GM18907 (cell line): ENCODE results near the gene ABR.
"Not testable (repeated sequence)": the region's sequence is repeated elsewhere in the genome, so short reads cannot be mapped to it uniquely, and the experiment has no call there.

Source experiments
- ATAC-seq: cut with Tn5 transposase; IDR thresholded peaks from one replicate; pipeline ENCODE4 v1.9.1; 2021; ENCODE audit warnings: mild to moderate bottlenecking, moderate library complexity; ENCODE audit not compliant: unreplicated experiment

ABR gene

DNA sequence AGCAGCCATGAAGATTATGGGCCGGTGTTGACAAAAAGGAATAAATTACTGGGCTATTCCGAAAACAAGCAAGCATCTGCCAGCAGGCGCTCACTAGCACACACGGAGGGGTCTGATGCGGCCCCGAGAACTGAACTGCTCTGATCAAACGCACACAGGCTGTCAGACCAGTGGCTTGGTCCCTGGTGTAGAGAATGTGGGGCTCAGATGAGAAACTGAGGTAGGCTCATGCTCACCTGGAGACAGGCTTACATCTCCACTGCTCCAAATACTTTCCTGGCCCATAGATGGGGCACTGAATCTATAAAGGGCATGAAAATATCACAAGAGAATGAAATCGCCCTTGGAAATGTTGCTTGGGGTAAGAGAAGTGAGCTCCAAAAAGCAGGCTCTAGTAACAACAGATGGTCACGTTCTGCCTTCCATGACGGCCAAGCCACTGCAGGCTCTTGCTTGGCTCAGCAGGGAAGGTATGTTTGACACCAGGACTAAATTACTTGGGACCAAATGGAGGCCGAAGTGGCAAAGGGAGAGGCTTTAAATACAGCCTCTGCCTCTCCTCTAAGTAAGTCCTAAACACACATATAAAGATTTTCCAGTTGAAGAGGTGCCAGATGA, 5.4 kb downstream of the ABR start:
- ATAC-seq = no peak

DNA sequence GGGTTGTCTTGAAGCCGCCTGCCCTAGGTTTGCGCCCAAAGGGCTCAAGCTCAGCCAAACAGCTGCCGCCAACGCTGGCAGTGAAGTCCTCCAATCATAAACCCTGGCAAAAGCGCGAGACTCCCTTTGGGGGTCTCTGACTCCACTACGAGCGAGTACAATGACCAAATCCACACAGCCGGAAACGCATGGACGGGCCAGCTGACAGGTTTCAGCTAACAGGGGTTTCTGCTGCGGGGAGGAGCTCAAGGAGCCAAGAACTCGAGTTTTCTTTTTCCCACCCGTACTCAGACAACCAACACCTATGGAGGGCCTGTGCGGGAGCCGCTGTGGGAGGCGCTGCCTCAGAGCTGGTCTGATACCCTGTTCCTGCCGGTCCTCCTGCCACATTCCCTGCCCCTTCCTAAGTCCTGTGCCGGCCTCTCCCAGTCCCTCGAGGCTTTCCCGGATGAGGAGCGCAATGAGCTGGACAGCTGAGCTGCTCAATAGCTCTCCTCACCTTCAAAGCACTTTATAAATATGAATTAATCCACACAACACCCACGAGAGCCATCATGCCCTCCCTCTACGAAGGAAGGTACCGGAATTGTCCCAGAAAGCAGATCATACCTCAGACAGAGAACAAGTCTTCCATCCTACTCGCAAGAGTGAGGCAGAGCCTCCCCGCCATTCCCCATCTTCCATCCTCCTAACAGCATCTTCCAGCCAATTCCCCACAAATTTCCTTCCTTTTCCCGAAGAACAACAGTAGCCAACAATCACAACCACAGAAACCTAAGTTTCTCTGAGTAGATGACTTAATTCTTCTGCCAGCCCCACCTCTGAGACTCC, 6.1 kb downstream of the ABR start:
- ATAC-seq = no peak

DNA sequence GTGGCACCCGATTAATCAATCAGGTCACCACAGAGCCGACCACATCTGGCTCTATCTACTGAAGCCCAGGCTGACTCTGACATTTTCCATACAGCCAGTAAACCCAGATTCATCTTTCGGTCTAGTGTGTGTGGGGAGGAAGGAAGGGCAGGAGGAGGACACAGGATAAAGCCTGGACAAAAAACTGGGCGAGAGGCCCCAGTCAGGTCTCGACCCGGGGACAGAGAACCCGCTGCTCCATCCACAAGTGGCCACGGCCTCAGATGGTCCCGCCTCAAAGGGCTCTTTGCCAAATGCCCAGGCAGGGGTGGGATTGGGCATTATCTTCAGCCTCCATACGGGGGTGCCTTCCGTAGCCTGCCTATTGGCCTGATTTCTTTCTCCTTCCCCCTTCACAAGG, 7.8 kb downstream of the ABR start:
- ATAC-seq = no peak

DNA sequence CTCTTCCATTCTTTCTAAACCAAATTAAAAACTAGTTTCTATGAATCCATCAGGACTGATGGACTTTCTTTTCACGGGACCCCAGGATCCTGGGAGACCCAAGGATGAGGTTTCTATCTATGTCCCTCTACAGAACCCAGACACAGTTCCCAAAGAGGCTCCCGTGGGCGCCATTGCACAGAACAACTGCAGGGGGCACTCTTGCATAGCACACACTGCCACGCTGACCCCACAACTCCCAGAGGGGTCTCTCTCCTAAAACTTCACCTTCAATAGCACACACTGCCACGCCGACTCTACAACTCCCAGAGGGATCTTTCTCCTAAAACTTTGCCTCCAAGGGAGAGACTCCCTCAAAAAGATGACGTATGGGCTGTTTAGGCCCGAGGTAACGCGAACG, 9.0 kb downstream of the ABR start:
- ATAC-seq = no peak

DNA sequence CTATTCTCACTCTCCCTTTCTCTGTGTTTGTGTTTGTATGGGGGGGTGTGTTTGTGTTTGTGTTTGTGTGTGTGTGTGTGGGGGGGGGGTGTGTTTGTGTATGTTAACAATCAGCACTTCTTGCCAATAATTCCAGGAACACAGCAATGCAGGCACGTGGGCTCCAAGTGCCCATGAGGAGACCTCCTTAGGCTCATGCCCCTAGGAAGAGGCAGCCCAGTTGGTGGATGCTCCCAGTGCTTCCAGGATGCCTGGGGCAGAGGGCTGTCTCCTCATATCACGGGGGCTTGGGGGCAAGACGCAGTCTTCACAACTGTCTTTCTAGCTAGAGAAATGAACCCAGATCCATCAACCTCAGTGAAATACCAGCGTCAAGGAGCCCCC, 9.9 kb downstream of the ABR start:
- ATAC-seq = no peak

DNA sequence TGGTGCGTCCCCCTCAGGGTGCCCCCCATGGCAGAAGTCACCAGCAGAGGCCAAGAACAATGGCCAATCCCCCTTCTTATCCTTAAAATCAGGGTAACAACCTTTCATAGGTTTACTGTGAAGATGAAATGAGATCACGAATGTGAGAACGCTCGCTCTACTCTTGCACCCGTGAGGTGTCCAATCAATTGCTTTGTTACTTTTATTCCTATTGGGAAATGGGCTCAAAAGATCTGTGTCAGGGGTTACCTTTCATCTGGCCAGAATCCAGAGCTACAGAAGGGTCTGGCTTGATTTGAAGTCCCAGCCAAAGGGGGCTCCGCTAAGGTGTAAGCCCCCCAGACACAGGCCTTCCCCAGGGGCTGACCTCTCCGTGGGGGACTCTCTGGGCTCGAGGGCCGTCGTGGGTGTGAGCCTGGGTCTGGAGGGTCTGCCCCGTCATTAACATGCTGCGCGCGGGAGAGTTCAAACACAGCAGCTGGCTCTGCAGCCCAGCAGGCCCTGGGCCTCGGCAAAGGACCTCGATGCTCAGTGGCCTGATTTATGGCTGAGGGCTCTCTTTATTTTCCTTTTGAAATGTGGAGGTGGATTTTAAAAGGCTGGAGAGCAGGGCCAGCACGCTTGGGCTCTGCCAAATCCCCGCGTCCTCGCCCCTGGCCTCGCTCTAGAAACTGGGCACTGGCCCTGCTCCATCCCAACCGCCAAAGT, 10.4 kb downstream of the ABR start:
- no peak for ATAC-seq

DNA sequence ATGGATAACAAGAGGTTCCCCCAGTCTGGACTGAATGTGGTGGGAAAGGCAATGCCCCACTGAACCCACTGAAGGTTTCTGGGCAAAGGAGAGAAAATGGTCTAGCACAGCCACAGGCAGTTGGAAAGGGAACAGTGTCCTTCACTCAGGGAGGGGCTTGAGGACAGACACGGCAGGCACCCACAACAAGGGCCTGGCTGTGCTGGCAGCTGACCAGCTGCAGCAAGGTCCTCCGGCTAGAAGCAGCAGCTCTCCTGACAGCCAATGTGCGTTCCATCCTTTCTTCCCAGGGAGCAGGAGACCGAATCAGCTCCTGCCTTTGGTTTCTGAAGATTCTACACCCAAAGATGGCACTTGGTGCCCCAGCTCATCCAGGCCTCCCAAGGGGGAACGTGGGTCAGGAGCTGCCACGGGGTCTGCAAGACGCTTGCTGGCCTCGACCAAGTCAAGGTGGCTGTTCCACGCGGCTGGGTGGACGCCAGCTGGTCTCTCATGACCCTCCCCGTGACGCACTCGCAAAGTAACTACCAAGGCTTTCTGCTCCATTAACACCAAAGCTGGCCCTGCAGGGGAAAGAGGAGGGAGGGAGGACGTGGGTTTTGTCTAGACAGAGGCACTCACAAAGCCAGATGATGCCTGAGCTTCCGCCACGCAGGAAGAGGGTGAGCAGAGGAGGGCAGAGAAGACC, 11.1 kb downstream of the ABR start:
- ATAC-seq = no peak

DNA sequence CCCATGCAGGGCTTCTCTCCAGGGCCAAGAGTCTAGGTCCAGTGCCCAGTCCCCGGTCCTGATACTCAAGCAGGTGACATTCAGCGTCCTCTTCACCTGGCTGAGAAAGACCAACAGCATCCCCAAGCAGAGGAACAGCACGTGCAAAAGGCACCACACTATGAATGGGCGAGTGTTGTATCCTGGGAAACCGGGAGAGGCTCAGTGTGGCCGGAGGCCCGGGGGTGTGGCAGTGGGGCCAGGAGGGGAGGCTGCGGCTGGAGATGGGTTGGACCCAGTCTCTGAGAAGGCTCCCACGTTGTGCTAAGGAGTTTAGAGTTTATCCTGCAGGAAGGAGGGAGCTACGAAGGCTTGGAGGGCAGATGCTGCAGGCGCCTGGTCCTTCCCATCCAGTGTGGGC, 13.5 kb downstream of the ABR start:
- ATAC-seq = no peak

DNA sequence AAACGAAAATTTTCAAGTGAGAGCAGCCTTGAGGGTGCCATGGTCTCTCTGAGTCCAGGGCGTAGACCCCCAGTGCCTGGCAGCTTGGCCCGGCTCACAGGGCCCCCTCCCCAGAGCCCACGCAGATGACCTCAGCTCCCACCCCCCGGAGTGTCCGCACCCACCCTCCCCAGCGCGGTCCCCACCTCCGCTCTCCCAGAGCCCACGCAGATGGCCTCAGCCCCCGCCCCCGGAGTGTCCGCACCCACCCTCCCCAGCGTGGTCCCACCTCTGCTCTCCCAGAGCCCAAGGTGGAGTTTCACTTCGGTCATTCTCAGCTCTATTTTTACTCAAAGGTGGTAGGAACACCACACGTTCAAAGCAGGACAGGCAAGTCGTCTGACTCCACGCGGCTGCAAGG, 13.9 kb downstream of the ABR start:
- no peak for ATAC-seq

DNA sequence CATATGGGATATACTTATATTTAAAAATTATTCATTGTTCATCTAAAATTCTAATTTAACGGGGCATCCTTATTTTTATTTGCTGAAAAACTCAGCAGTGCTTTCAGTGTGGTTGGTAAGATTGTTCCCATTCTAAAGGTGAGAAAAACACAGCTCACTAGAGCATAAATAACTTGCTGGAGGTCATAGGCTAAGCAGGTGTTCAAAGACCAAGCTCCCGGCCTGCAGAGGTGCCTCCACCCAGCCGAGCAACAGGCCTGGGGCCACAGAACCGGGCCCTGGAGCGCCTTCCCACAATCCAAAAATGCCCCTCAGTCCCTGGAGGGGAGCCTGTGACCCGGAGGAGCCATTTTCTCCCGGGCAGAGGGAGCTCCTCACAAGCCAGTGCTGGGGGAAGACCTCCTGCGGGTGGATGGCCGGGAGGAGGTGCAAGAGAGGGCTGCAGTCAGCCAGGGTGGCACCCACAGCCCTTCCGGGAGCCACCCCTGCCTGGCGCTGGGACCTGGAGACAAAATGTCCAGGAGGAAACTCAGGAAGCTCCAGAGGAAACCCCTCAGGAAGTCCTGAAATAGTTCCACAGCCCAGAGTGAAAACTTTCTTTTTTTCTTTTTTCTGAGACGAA, 14.7 kb downstream of the ABR start:
- no peak for ATAC-seq

DNA sequence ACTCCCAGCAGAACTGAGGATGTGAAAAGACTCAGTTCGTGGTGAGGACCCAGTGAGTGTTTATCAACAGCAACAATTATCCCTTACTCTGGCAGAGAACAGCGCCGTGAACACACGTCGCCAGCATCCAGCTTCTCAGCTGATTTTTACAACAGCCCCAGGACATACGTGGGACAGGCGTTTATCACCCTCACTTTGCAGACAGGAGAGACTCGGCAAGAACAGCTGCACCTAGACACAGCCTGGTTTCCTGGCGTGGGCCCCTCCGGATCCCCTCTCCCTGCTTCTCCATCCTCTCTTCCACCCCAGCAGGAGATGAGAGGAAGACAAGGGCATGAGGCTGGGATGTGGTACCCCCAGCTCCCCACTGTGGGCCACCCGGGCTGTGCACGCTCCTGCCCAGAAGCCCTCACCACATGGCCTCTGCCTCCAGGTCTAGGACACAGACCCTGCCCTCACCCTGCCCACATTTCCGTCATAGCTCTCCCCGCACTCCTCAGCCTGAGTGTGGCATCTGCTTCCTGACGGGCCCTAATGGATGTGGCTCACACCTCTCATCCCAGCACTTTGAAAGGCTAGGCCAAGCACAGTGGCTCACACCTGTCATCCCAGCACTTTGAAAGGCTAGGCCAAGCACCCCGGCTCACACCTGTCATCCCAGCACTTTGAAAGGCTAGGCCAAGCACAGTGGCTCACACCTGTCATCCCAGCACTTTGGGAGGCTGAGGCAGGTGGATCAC, 17.5 kb downstream of the ABR start:
- no peak for ATAC-seq

DNA sequence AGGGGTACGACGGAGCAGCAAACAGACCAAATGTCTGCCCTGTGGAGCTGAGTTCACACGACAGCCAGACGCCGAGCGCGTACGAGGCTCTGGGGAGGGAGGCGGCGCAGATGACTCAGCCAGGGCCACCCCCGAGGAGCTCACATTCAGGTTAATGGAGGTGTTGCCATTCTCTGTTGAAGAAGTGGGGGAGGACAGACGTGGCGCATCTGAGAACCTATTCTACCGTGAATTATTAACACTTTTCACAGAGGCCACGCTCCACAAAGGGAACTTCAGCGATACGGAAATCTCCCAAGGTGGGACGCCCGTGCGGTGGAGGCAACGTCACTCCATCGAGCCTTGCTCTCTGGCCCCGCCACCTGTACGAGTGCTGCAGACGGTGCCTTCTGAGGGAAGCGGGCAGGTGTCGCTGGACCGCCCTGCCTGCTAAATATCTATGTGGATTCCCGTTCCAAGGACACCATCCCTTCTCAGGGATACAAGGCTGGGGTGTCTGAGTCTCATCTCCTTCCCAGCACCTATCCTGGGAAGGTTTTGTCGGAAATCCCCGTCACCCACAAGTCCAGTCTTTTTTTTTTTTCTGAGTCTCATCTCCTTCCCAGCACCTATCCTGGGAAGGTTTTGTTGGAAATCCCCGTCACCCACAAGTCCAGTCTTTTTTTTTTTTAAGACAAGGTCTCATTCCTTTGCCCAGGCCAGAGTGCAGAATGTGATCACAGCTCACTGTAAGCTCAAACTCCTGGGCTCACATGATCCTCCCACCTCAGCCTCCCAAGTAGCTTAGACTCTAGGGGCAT, 19.0 kb downstream of the ABR start:
- ATAC-seq = no peak

DNA sequence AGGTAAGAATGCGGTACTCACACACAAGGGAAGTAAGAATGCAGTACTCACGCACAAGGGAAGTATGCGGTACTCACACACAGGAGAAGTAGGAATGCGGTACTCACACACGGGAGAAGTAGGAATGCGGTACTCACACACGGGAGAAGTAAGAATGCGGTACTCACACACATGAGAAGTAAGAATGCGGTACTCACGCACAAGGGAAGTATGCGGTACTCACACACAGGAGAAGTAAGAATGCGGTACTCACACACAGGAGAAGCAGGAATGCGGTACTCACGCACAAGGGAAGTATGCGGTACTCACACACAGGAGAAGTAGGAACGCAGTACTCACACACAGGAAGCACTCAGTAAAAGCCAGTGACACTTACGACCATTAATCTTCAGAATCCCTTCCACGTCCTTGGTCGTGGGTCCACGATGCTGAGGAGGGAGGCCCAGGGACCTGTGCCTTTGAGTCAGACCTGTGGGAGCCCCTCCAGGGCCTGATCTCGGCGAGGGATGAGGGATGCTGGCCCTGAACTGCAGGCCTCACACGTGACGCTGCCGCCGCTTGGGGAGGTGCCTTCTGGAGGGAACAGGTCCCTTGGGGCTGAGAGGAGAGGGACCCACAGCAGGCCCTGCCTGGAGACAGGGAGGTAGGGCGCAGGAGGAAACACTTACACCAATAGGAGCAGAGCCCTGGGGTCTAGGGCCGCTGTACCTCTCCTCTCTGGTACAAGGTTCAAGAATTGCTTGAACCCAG, 20.2 kb downstream of the ABR start:
- ATAC-seq = no peak

DNA sequence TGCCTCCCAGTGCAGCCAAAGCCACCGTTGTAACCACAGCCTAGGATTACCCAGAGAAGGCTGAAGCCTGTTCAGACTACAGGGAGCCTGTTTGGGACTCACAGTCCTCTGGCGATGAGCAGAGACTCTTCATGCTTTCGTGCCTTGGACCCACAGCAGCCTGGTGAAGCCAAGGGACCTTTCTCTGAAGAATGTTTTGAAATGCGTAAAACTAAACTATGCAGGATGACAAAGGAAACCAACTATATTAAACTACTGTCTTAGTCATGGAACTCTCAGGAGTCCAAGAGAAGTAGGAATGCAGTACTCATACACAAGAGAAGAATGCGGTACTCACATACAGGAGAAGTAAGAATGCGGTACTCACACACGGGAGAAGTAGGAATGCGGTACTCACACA, 20.9 kb downstream of the ABR start:
- ATAC-seq = no peak

DNA sequence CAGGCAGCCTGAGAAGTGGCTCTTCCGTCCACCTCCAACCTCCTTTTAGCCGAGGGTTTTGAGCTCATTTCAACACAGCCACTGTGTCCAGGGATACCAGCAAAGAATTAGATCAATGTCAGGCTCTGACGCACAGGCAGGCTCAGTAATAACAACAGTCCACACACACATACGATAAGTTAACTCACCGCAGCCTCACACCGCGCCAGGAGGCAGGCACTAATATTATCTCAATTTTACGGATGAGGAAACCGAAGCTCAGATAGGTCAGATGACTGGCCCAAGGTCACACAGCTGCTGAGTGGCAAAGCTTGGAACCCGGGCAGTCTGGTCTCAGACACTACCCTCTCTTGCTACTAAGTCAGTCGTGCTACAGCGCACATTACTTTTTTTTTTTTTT, 22.9 kb downstream of the ABR start:
- no peak for ATAC-seq

DNA sequence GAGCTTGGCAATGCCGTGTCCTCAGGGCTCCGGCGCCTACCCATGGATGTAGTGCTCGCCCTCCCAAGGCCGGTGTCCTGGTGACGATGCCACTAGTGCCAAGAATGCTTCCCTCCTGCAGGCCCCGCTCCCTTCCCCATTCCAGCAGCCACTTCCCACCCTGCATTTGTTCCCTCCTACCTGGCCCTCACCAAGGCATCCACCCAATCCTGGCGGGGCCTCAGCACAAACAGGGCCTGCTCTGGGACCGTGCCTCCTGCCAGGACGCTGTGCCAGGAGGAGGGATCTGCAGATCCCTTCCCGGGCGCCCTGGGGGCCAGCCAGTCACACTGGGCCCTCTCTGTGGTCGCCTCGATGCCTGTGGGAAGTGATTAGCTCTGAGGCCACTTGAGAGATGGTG, 25.1 kb downstream of the ABR start:
- no peak for ATAC-seq

DNA sequence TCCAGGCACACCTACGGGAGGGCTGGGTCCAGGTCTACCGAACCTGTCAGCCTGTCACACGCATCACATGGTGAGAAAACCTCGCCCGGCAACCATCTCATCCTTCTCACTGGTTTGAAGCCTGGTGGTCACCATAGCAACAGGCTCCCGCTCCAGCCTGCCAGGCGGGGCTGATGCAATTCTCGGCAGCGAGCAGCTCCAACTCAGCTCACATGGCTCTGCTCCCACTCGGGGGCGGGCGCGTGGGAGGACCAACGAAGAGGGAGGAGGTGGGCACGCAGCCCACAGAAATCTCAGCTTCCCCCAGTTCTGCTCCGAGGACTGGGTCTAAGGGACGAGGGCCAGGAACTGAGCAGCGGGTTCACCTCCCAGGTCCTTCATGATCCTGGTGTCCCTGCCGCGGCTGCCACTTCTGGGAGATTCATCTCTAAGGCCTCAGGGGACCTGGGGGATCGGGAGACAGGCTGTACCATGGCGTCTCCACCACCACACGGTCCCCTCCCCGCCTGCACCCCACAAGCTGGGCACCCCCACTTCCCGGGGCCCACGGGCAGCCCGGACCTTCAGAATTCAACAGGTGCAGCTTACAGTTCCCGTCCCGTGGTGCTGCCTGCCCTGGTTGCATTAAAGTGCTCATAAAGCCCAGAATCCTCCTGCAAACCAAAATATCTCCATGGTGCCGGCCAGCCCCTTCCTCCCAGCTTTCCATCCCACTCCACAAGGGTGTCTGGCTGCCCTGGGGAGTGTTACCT, 25.8 kb downstream of the ABR start:
- no peak for ATAC-seq

DNA sequence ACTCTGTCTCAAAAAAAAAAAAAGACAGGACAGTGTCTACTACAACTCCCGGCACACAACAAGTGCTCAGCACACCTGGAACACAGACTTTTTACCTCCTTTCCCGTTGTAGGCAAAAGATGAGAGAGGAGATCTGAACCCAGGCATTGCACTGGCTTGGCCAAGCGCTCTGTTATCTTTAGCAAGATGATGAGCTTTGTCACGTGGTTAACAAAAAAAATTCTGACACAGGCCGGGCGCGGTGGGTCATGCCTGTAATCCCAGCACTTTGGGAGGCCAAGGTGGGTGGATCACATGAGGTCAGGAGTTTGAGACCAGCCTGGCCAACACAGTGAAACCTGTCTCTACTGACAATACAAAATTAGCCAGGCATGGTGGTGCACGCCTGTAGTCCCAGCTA, 27.2 kb downstream of the ABR start:
- ATAC-seq = not testable (repeated sequence)
